ENCODE measurements around the gene IFT81. TPM values are rescaled to one million over a fixed set of nuclear protein-coding genes. Genes with fewer than 3 reads are reported as not detected.
A peak's percentile ranks its signal among the peaks of the same experiment; 100 is the strongest.

IFT81 gene
- total RNA-seq, 1 experiment from 2014 or later: 8.5 TPM

DNA sequence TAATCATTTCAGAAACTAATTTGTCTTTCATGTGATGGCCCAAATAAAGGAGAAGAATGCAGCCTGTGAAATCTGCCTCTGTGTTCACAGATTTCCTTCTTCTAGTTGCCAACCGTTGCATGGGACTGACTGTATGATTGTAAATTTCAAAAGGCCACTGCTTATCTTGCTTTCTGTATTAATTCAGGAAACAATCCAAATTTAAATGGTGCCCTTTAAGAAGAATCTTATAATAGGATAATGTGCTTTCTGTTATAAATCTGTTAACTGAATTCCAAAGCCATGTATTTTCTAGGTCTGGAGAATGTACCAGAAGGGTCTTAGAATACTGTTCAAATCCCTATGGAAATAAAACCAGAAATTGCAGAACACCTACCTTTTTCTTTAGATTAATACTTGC, 98.3 kb downstream of the IFT81 start:
- DNase-seq (ENCODE audit: unreplicated experiment): no peak
- Mint-ChIP-seq H3K36me3 (ENCODE audit: insufficient read depth, unreplicated experiment) (peaks cover 4% of the 10 kb centered on the region), H3K4me1 (ENCODE audit: insufficient read depth, unreplicated experiment) (peaks cover 15% of the 10 kb centered on the region), H3K9me3 (ENCODE audit: unreplicated experiment) (no peaks in the 10 kb centered on the region), H3K27me3 (ENCODE audit: insufficient read depth, unreplicated experiment) (no peaks in the 10 kb centered on the region), H3K27ac (ENCODE audit: low read depth, unreplicated experiment) (no peak overlapping the region), H3K4me3 (ENCODE audit: unreplicated experiment) (no peak overlapping the region)
- ChIA-PET CTCF (interaction anchor here (0.5 to 1.9 kb wide), 2 partner anchors 58 to 340 kb away, joined by 3 to 4 read pairs; partner anchors contain the start of gene ATP2A2), POLR2A (interaction anchor here (2.3 to 6.9 kb wide), 3 partner anchors 10 to 58 kb away, joined by 10 to 107 read pairs (median 43); partner anchors contain the start of gene ATP2A2)
- BruUV-seq (replicated peaks): no TSS peak
- TF ChIP-seq, protein P1, sequence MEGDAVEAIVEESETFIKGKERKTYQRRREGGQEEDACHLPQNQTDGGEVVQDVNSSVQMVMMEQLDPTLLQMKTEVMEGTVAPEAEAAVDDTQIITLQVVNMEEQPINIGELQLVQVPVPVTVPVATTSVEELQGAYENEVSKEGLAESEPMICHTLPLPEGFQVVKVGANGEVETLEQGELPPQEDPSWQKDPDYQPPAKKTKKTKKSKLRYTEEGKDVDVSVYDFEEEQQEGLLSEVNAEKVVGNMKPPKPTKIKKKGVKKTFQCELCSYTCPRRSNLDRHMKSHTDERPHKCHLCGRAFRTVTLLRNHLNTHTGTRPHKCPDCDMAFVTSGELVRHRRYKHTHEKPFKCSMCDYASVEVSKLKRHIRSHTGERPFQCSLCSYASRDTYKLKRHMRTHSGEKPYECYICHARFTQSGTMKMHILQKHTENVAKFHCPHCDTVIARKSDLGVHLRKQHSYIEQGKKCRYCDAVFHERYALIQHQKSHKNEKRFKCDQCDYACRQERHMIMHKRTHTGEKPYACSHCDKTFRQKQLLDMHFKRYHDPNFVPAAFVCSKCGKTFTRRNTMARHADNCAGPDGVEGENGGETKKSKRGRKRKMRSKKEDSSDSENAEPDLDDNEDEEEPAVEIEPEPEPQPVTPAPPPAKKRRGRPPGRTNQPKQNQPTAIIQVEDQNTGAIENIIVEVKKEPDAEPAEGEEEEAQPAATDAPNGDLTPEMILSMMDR (IDR thresholded peaks at IDR 0.05; ENCODE audit: unreplicated experiment): no peak
- intact Hi-C loops (cut with micrococcal nuclease): no loop called here

DNA sequence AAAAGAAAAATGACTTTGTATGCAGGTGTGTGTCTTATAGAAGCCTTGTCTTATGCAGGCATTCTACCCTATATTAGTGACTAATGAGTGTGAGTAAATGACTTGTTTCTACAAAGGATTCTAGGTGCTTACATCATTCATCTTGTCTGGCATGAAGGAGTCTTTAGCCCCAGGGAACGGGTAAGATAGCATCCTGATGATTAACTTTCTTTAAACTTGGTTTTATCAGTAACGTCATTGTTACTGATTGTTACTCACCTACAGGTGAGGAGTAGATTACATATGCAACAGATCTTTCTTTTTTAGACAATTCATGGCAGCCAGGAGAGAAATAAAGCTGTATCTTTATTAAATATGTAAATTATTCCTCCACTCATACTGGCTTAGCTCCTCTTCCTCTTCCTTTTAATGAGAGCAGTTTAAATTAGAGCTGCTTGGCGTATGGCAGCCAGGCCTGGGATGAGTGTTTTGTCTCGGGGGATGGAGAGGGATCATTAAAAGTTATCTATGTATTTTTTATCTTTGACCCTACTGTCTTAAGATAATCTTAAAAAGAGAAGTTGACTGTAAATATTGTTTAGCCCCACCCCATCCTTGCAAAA, 99.7 kb downstream of the IFT81 start:
- H3K9me3 Mint-ChIP-seq (ENCODE audit: unreplicated experiment): no peaks in the 10 kb centered on the region
- no peaks in the 10 kb centered on the region for H3K27me3 Mint-ChIP-seq (ENCODE audit: insufficient read depth, unreplicated experiment)
- TSS peak; percentile 47 for BruUV-seq (replicated peaks)
- ChIA-PET CTCF (interaction anchor here (0.5 to 1.7 kb wide), 16 partner anchors 9 to 124 kb away, joined by 3 to 8 read pairs (median 4); no protein-coding TSS in a partner anchor), POLR2A (interaction anchor here (0.7 to 6.9 kb wide), 20 partner anchors 9 to 149 kb away, joined by 3 to 107 read pairs (median 4); partner anchors contain the start of genes ATP2A2 and IFT81)
- TF ChIP-seq, protein P1 (IDR thresholded peaks at IDR 0.05; ENCODE audit: unreplicated experiment): no peak
- H3K27ac Mint-ChIP-seq (ENCODE audit: low read depth, unreplicated experiment): peak overlapping the region; percentile 91
- intact Hi-C loops (cut with micrococcal nuclease): loop anchor here (1.0 to 2.0 kb wide), 4 partner anchors 47 to 207 kb away; no protein-coding TSS in a partner anchor
- H3K4me1 Mint-ChIP-seq (ENCODE audit: insufficient read depth, unreplicated experiment): peaks cover 15% of the 10 kb centered on the region
- peaks cover 4% of the 10 kb centered on the region for H3K36me3 Mint-ChIP-seq (ENCODE audit: insufficient read depth, unreplicated experiment)
- peak; percentile 91 for DNase-seq (ENCODE audit: unreplicated experiment)
- H3K4me3 Mint-ChIP-seq (ENCODE audit: unreplicated experiment): peak overlapping the region; percentile 66

DNA sequence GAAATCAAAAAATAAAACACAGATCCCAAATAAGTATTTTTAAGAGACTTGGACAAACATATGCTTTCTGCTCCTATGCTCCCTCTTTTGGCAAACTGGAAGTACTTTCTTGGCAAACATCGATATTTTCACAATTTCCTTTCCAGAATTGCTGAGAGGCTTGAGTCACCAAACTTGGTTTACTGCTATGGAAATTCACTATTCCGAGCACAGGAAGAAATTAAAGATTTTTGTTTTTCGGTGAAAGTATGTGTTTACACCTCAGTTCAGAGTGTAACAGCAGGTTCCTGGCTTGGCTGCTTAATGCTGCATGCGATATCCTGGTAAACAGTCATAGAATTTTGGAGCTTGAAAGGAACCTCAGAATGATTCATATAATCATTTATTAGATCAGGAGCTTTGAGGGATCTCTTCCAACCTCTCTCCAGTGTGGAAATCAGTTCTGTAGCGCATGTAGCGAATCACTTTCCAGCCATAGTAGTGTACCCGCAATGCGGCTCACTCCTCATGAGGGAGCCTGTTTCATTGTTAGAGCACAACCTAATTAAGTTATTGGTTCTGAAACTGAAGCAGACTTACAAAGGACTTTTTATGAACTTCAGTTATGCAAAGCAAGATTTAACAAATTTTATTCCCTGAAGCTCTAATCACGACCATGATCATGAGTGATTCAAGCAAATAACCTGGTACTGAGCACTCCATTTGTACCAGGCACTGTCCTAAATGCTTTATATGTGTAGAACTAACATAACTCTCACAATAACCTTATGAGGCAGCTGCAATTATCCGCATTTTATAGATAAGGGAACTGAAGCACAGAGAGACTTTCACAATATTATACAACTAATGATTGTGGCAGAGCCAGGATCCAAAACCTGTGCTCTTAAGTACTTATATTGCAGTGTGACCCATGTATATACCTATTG, 100.5 kb downstream of the IFT81 start:
- no peaks in the 10 kb centered on the region for H3K27me3 Mint-ChIP-seq (ENCODE audit: insufficient read depth, unreplicated experiment)
- peak; percentile 85 for DNase-seq (ENCODE audit: unreplicated experiment)
- peak overlapping the region; percentile 66 for H3K4me3 Mint-ChIP-seq (ENCODE audit: unreplicated experiment)
- intact Hi-C loops (cut with micrococcal nuclease): loop anchor here (1.0 to 2.0 kb wide), 4 partner anchors 46 to 207 kb away; no protein-coding TSS in a partner anchor
- POLR2A ChIA-PET: interaction anchor here (0.7 to 6.9 kb wide), 21 partner anchors 9 to 148 kb away, joined by 3 to 107 read pairs (median 4); partner anchors contain the start of genes ATP2A2 and IFT81
- H3K27ac Mint-ChIP-seq (ENCODE audit: low read depth, unreplicated experiment): peak overlapping the region; percentile 91
- H3K4me1 Mint-ChIP-seq (ENCODE audit: insufficient read depth, unreplicated experiment): peaks cover 15% of the 10 kb centered on the region
- TF ChIP-seq, protein P1 (IDR thresholded peaks at IDR 0.05; ENCODE audit: unreplicated experiment): peak; percentile 42
- H3K9me3 Mint-ChIP-seq (ENCODE audit: unreplicated experiment): no peaks in the 10 kb centered on the region
- BruUV-seq (replicated peaks): no TSS peak
- peaks cover 4% of the 10 kb centered on the region for H3K36me3 Mint-ChIP-seq (ENCODE audit: insufficient read depth, unreplicated experiment)
- CTCF ChIA-PET: interaction anchor here (0.6 to 1.7 kb wide), 21 partner anchors 9 to 275 kb away, joined by 3 to 8 read pairs (median 4); no protein-coding TSS in a partner anchor
